ENCODE results near the gene TEX52. TPM values are rescaled to one million over a fixed set of nuclear protein-coding genes. Genes with fewer than 3 reads are reported as not detected.

Gene TEX52
- total RNA-seq, 4 donors from 2014 or later: not detected

DNA sequence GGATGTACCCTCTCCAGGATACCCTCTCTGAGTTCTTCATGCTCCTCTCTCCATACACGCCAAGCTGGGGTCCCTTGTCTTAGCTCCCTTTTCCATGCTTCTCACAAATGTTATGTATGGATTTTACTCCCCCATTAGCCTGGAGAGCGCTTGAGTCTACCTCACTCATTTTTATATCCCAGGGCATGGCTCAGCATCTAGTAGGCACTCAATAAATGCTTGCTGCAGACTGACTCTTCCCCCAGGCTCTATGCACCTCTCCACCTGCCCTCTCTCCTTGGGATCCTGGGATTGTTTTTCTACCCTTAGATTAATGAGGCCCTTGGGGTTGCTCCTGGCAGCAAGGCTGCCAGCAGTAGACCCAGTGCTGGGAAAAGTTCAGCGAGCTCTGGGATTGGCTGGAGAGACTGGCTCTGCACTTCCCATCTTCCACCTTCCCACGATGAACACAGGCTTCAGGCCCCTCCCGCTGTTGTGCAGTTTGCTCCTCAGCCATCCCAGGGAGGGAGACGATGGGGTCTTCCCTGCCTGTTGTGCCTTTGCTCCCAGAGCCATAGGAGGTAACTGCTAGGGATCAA is 24.2 kb downstream of the TEX52 start:
- Histone ChIP-seq H3K4me3 (no peak overlapping the region), H3K27me3 (no peaks in the 10 kb centered on the region), H3K27ac (no peak overlapping the region), H3K36me3 (peaks cover 0 to 6% (median 3%) of the 10 kb centered on the region in 4 donors), H3K4me1 (peaks cover 0 to 13% (median 7%) of the 10 kb centered on the region in 4 donors), H3K9me3 (no peaks in the 10 kb centered on the region)
- intact Hi-C loops (cut with DNase I; ENCODE audit: low total_unique reads): no loop called here
- no peak for DNase-seq
- 75 to 90% methylated on average over 2 to 6 of the region's 6 CpGs for WGBS, 2 donors (ENCODE audit: low coverage in 1 of 2)
- in situ Hi-C loops (cut with MboI; ENCODE audit: low pct_ligation_motif_present in 1 of 4, low pct_unique_long_range_greater_than_20kb in 1 of 4, low sequenced_read_pairs in 3 of 4): no loop called here
- TF ChIP-seq EP300 (IDR thresholded peaks at IDR 0.05; ENCODE audit: low read depth) (no peak), POLR2A (IDR thresholded peaks at IDR 0.05) (no peak), POLR2AphosphoS5 (IDR thresholded peaks at IDR 0.05) (no peak)
- TF ChIP-seq, protein P1, sequence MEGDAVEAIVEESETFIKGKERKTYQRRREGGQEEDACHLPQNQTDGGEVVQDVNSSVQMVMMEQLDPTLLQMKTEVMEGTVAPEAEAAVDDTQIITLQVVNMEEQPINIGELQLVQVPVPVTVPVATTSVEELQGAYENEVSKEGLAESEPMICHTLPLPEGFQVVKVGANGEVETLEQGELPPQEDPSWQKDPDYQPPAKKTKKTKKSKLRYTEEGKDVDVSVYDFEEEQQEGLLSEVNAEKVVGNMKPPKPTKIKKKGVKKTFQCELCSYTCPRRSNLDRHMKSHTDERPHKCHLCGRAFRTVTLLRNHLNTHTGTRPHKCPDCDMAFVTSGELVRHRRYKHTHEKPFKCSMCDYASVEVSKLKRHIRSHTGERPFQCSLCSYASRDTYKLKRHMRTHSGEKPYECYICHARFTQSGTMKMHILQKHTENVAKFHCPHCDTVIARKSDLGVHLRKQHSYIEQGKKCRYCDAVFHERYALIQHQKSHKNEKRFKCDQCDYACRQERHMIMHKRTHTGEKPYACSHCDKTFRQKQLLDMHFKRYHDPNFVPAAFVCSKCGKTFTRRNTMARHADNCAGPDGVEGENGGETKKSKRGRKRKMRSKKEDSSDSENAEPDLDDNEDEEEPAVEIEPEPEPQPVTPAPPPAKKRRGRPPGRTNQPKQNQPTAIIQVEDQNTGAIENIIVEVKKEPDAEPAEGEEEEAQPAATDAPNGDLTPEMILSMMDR (IDR thresholded peaks at IDR 0.05): no peak

DNA sequence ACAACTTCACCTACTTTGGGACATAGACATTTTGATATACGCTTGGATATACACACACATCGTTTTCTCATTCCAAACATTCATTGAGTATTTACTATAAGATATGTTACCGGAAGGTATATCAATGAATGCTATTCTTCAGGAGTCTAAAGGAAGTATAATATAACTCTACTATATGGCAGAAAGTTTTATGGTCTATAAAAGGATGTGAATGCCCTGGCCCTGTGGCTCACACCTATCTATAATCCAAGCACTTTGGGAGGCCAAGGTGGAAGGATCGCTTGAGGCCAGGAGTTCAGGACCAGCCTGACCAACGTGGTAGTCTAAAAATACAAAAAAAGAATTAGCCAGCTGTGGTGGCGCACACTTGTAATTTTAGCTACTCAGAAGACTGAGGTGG is 27.6 kb downstream of the TEX52 start:
- intact Hi-C loops (cut with DNase I; ENCODE audit: low total_unique reads): no loop called here
- Histone ChIP-seq H3K4me3 (no peak overlapping the region), H3K4me1 (no peaks in the 10 kb centered on the region), H3K27ac (no peak overlapping the region), H3K27me3 (no peaks in the 10 kb centered on the region), H3K36me3 (peaks cover 0 to 32% (median 15%) of the 10 kb centered on the region in 4 donors), H3K9me3 (no peaks in the 10 kb centered on the region)
- no peak for DNase-seq
- 72 to 80% methylated on average over 5 to 6 of the region's 6 CpGs for WGBS, 2 donors (ENCODE audit: low coverage in 1 of 2)
- TF ChIP-seq, protein P1 (IDR thresholded peaks at IDR 0.05): no peak
- TF ChIP-seq EP300 (IDR thresholded peaks at IDR 0.05; ENCODE audit: low read depth): no peak
- no peak for TF ChIP-seq POLR2A (IDR thresholded peaks at IDR 0.05)
- TF ChIP-seq POLR2AphosphoS5 (IDR thresholded peaks at IDR 0.05): no peak
- in situ Hi-C loops (cut with MboI; ENCODE audit: low pct_ligation_motif_present in 1 of 4, low pct_unique_long_range_greater_than_20kb in 1 of 4, low sequenced_read_pairs in 3 of 4): no loop called here

DNA sequence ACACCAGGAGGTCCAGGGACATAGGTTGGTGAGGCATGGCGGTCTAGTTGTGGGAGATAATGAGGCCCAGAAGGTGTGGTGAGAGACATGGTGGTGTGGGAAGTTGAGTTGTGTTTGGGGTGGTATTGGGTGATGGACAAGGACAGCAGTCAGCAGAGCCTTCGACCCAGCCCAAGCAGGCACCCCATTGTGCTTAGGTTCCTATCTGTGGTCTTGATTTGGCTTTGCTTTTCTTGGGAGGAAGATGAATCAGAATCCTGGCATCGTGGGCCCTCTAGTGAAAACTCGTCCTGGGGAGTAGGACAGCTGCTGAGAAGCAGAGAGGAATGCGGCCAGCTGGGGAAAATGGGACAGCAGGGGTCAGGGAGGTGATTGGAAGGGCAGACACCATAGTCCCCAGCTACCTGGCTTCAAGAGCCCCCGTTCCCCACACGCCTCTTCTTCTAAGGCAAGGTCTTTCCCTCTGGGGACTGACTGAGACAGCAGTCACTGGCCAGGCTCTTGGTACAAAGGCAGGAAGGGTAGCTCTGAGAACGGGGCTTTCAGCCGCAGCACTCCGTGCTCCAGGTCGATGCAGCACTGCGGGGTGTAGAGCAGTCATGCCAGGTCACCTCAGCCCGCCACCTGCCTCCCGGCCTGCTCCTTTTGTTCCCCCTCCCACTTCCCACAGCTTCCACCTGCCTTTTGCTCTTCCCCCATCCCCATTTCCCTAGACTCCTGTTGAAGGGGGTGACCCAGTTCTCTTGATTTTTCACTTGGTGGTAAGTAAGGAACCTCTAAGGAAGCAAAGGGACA is 29.9 kb downstream of the TEX52 start:
- no peak for TF ChIP-seq EP300 (IDR thresholded peaks at IDR 0.05; ENCODE audit: low read depth)
- TF ChIP-seq POLR2AphosphoS5 (IDR thresholded peaks at IDR 0.05): no peak
- TF ChIP-seq POLR2A (IDR thresholded peaks at IDR 0.05): no peak
- TF ChIP-seq, protein P1 (IDR thresholded peaks at IDR 0.05): no peak
- Histone ChIP-seq H3K27me3 (no peaks in the 10 kb centered on the region), H3K9me3 (no peaks in the 10 kb centered on the region), H3K4me1 (no peaks in the 10 kb centered on the region), H3K36me3 (peaks cover 0 to 52% (median 20%) of the 10 kb centered on the region in 4 donors), H3K27ac (no peak overlapping the region), H3K4me3 (no peak overlapping the region)
- no peak for DNase-seq
- WGBS, 2 donors (ENCODE audit: low coverage in 1 of 2): 90 to 100% methylated on average over 1 to 14 of the region's 14 CpGs
- intact Hi-C loops (cut with DNase I; ENCODE audit: low total_unique reads) (no loop called here), in situ Hi-C loops (cut with MboI; ENCODE audit: low pct_ligation_motif_present in 1 of 4, low pct_unique_long_range_greater_than_20kb in 1 of 4, low sequenced_read_pairs in 3 of 4) (no loop called here)

GRCh38 chr12:2826036-2826435 is 30.8 kb downstream of the TEX52 start:
- 100% methylated on average over 1 to 3 of the region's 3 CpGs for WGBS, 2 donors (ENCODE audit: low coverage in 1 of 2)
- in situ Hi-C loops (cut with MboI; ENCODE audit: low pct_ligation_motif_present in 1 of 4, low pct_unique_long_range_greater_than_20kb in 1 of 4, low sequenced_read_pairs in 3 of 4): no loop called here
- TF ChIP-seq, protein P1 (IDR thresholded peaks at IDR 0.05): no peak
- TF ChIP-seq POLR2AphosphoS5 (IDR thresholded peaks at IDR 0.05) (no peak), EP300 (IDR thresholded peaks at IDR 0.05; ENCODE audit: low read depth) (no peak), POLR2A (IDR thresholded peaks at IDR 0.05) (no peak)
- intact Hi-C loops (cut with DNase I; ENCODE audit: low total_unique reads): no loop called here
- no peaks in the 10 kb centered on the region for H3K27me3 ChIP-seq
- H3K9me3 ChIP-seq: no peaks in the 10 kb centered on the region
- no peak for DNase-seq
- H3K4me3 ChIP-seq: no peak overlapping the region
- H3K4me1 ChIP-seq: no peaks in the 10 kb centered on the region
- no peak overlapping the region for H3K27ac ChIP-seq
- peaks cover 0 to 57% (median 24%) of the 10 kb centered on the region in 4 donors for H3K36me3 ChIP-seq
